IPS-15b (cell line): ENCODE measurements around the gene CYBA.

Source experiments
- H3K27me3 ChIP-seq: one replicate; pipeline ENCODE4 v1.6.1; 2013; ENCODE audit warnings: low read length; ENCODE audit not compliant: control insufficient read depth, insufficient read depth
- H3K36me3 ChIP-seq: one replicate; pipeline ENCODE4 v1.6.1; 2013; ENCODE audit warnings: low read length; ENCODE audit not compliant: control insufficient read depth, insufficient read depth
- H3K4me1 ChIP-seq: one replicate; pipeline ENCODE4 v1.6.1; 2013; ENCODE audit warnings: mild to moderate bottlenecking, low read length; ENCODE audit not compliant: control insufficient read depth, insufficient read depth
- H3K4me3 ChIP-seq: one replicate; pipeline ENCODE4 v1.5.1; 2013; ENCODE audit warnings: low read depth, low read length
- H3K9ac ChIP-seq: one replicate; pipeline ENCODE4 v1.6.1; 2013; ENCODE audit warnings: low read depth, mild to moderate bottlenecking, low read length
- H3K9me3 ChIP-seq: one replicate; pipeline ENCODE4 v1.6.1; 2013; ENCODE audit warnings: mild to moderate bottlenecking, low read length; ENCODE audit not compliant: control insufficient read depth, insufficient read depth

Gene CYBA

DNA sequence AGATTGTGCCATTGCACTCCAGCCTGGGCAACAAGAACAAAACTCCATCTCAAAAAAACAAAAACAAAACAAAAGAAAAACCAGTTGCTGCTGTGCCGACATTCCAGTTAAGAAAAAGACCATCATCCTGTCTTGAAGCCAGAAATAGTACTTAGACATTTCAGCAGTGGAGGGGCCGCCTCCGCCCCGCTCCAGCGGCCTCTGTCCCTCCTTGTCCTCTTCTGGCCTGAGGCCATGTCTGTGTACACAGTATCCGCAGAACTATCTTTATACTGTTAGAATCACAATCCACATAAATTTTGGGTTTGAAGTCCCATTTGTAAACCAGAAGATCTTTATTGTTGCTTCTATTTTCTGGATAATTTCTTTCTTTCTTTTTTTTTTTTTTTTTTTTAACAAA, 55.8 kb downstream of the CYBA start:
- Histone ChIP-seq H3K4me1 (no peaks in the 10 kb centered on the region), H3K27me3 (no peaks in the 10 kb centered on the region), H3K36me3 (peaks cover 20% of the 10 kb centered on the region), H3K9me3 (no peaks in the 10 kb centered on the region), H3K9ac (no peak overlapping the region), H3K4me3 (no peak overlapping the region)

DNA sequence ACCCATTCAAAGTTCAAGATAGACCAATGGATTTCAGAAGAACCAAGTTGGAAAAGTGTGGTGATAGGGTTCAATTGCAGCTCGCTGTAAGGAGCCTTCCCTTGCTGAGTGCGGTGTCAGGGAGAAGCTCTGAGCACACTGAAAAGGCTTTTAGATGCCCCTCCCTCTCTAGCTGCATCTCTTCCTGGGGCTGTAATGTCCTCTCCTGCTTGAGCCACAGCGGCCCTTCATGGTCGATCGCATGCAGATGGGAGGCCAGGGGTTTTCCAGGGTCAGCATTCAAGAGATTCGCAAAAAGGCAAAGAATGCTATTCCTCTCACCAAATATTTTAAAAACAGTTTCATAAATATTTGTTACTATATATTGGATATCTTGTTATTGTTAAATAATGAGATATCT, 56.9 kb downstream of the CYBA start:
- no peak overlapping the region for H3K4me3 ChIP-seq
- H3K9ac ChIP-seq = no peak overlapping the region
- H3K9me3 ChIP-seq = no peaks in the 10 kb centered on the region
- no peaks in the 10 kb centered on the region for H3K27me3 ChIP-seq
- peaks cover 21% of the 10 kb centered on the region for H3K36me3 ChIP-seq
- H3K4me1 ChIP-seq = no peaks in the 10 kb centered on the region

DNA sequence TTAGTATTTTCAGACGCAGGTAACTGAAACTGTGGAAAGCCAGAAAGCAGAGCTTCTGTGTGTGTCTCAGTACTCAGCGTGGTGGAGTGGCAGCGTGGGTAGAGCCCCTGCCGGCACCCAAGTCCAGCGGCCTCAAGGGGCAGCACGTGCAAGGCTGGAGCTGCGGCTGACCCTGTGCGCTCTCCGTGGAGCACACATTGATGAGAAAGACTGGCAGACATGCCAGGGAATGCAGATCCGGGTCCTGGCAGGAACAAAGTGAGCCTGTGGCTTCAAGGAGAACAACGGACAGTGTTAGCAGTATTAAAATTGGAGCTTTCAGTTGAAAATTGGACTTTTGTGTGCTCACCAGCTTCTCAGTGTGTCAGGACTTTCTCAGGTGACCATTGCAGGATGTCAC, 57.4 kb downstream of the CYBA start:
- Histone ChIP-seq H3K27me3 (no peaks in the 10 kb centered on the region), H3K9ac (no peak overlapping the region), H3K4me3 (no peak overlapping the region), H3K9me3 (no peaks in the 10 kb centered on the region), H3K4me1 (no peaks in the 10 kb centered on the region), H3K36me3 (peaks cover 23% of the 10 kb centered on the region)
